Activated CD8-positive, alpha-beta T cell treated with anti-CD3 and anti-CD28 coated beads, Interleukin-2, amount 10 ng/mL, durations not matched to agents 7 days and 5 days (primary cell): Measurements from ENCODE around the gene LMO7. TPM values are rescaled to one million over a fixed set of nuclear protein-coding genes. Genes with fewer than 3 reads are reported as not detected.

ENCODE experiments used
- ATAC-seq: fragments of 150-1000 bp; cut with Tn5 transposase; one replicate; pipeline ENCODE4 v1.10.0; 2021; ENCODE audit warnings: moderate library complexity
- CTCF ChIA-PET: fragments of 350-600 bp; sonication (Branson Sonifier 250); formaldehyde crosslinking; loops from one replicate; lab custom pipeline; 2021; ENCODE audit warnings: antibody characterized with exemption; lab: Charles Lee
- POLR2A ChIA-PET: fragments of 350-600 bp; sonication (Branson Sonifier 250); formaldehyde crosslinking; loops from one replicate; lab custom pipeline; 2021; ENCODE audit warnings: antibody characterized with exemption; lab: Charles Lee
- DNase-seq: peaks from one replicate; pipeline ENCODE4 v3.0.0-alpha.2; 2020
- H3K27ac Mint-ChIP-seq: one replicate; pipeline ENCODE4 v1.8.0; 2021; ENCODE audit warnings: mild to moderate bottlenecking, mixed read lengths
- H3K27me3 Mint-ChIP-seq: one replicate; pipeline ENCODE4 v1.8.0; 2021; ENCODE audit warnings: low read depth, mixed read lengths
- H3K36me3 Mint-ChIP-seq: one replicate; pipeline ENCODE4 v1.8.0; 2021; ENCODE audit warnings: low read depth, mixed read lengths
- H3K4me1 Mint-ChIP-seq: one replicate; pipeline ENCODE4 v1.8.0; 2021; ENCODE audit warnings: low read depth, mixed read lengths
- H3K4me3 Mint-ChIP-seq: one replicate; pipeline ENCODE4 v1.8.0; 2021; ENCODE audit warnings: mild to moderate bottlenecking, mixed read lengths
- H3K9me3 Mint-ChIP-seq: one replicate; pipeline ENCODE4 v1.8.0; 2022; ENCODE audit warnings: mixed read lengths; ENCODE audit not compliant: insufficient read depth
- total RNA-seq, 2 experiments: library from RNA; stranded (reverse); gene quantifications; one replicate each; pipeline ENCODE4 v1.2.3, GENCODE V29; 2021

The LMO7 gene
- total RNA-seq, 2 experiments from 2014 or later = 12.5 to 13.8 TPM

DNA sequence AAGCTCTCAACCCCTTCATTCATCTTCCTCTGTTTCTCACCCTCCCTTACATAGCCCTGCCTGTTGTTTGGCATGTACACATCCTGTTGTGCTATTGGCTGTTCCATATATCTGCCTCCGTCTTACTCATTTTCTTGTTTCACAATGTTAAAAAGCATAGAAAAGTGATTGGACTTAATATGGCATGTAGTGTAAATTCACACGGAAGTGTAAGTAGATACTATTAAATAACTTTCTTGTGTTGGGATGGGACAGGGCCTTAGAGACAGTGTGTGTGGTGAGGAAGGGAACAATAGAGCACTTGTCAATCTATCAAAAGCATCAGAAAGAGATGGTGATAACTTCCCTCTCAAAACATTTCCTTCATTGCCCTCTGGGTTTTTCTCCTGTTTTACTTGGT, 12.3 kb downstream of the LMO7 start:
- no peaks in the 10 kb centered on the region for H3K36me3 Mint-ChIP-seq
- H3K4me3 Mint-ChIP-seq = no peak overlapping the region
- no peaks in the 10 kb centered on the region for H3K27me3 Mint-ChIP-seq
- ATAC-seq (no peak), DNase-seq (no peak)
- no peak overlapping the region for H3K27ac Mint-ChIP-seq
- H3K4me1 Mint-ChIP-seq = no peaks in the 10 kb centered on the region
- CTCF ChIA-PET = interaction anchor here (1.0 kb wide), 1 partner anchor 47 kb away, joined by 4 read pairs; no protein-coding TSS in a partner anchor
- POLR2A ChIA-PET = no interaction called here
- no peaks in the 10 kb centered on the region for H3K9me3 Mint-ChIP-seq

- H3K4me1 Mint-ChIP-seq = no peaks in the 10 kb centered on the region
- H3K9me3 Mint-ChIP-seq = no peaks in the 10 kb centered on the region
- no peaks in the 10 kb centered on the region for H3K36me3 Mint-ChIP-seq
- ChIA-PET POLR2A (no interaction called here), CTCF (interaction anchor here (0.8 to 1.3 kb wide), 2 partner anchors 45 to 226 kb away, joined by 3 read pairs; no protein-coding TSS in a partner anchor)
- no peaks in the 10 kb centered on the region for H3K27me3 Mint-ChIP-seq
- ATAC-seq (no peak), DNase-seq (no peak)
- H3K4me3 Mint-ChIP-seq = no peak overlapping the region
- no peak overlapping the region for H3K27ac Mint-ChIP-seq
These were observed 14.9 kb downstream of the LMO7 start for GRCh38 chr13:75651013-75651412.

DNA sequence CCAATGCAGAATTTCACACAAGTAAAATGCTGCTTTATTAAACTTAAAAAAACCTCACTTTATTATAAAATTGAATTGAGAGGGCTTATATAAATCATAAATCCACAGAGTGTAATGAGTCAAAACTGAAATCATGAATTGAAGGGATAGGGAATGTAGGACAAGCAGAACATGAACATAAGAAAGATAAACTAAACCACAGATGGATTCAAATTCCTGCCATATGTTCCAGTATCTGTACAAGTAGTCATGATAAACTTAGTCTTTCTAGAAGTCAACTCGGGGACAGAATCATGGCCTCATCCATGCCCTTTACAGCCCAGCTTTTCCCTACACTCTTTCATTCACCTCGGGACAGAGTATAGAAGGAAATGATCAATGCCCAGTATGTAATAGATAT, 16.6 kb downstream of the LMO7 start:
- no peaks in the 10 kb centered on the region for H3K4me1 Mint-ChIP-seq
- H3K27me3 Mint-ChIP-seq = no peaks in the 10 kb centered on the region
- CTCF ChIA-PET = no interaction called here
- no peak overlapping the region for H3K27ac Mint-ChIP-seq
- no peaks in the 10 kb centered on the region for H3K36me3 Mint-ChIP-seq
- H3K4me3 Mint-ChIP-seq = no peak overlapping the region
- no peaks in the 10 kb centered on the region for H3K9me3 Mint-ChIP-seq
- ATAC-seq = no peak
- no peak for DNase-seq
- POLR2A ChIA-PET = no interaction called here

DNA sequence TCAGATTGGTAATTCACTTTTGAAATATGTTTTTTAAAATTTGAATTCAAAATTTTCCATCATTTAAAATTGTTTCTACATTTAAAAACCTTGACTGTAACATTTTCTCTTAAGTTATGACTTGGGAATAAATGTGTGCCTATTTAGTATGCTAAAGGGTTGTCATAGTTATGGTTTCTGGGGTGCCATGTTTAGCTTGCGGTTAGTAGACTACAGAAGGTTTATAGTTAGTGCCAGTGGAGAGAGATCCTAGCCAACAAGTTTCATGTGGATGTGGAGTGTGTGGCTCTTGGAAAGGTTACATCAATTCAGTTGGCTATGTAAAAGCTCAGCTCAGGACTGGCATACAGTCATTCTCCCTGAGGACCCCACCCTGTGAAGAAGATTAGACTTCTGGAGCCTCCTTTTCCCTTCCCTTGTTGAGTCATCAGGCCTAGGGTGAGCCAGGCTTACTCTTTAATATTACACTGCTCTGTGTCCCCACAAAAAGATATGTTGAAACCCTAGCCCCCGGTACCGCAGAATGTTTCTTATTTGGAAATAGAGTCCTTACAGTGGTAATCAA, 20.4 kb downstream of the LMO7 start:
- ATAC-seq (no peak), DNase-seq (no peak)
- POLR2A ChIA-PET = no interaction called here
- Mint-ChIP-seq H3K4me1 (no peaks in the 10 kb centered on the region), H3K27me3 (no peaks in the 10 kb centered on the region), H3K9me3 (no peaks in the 10 kb centered on the region), H3K27ac (no peak overlapping the region), H3K36me3 (no peaks in the 10 kb centered on the region), H3K4me3 (no peak overlapping the region)
- CTCF ChIA-PET = no interaction called here

GRCh38 chr13:75657111-75657510, 21.0 kb downstream of the LMO7 start:
- Mint-ChIP-seq H3K4me1 (no peaks in the 10 kb centered on the region), H3K27ac (no peak overlapping the region), H3K36me3 (no peaks in the 10 kb centered on the region), H3K27me3 (no peaks in the 10 kb centered on the region), H3K9me3 (no peaks in the 10 kb centered on the region), H3K4me3 (no peak overlapping the region)
- no peak for DNase-seq
- ChIA-PET CTCF (no interaction called here), POLR2A (no interaction called here)
- ATAC-seq = no peak

GRCh38 chr13:75660694-75661093, 24.6 kb downstream of the LMO7 start:
- Mint-ChIP-seq H3K9me3 (no peaks in the 10 kb centered on the region), H3K27ac (no peak overlapping the region), H3K4me3 (no peak overlapping the region), H3K4me1 (no peaks in the 10 kb centered on the region), H3K27me3 (no peaks in the 10 kb centered on the region), H3K36me3 (no peaks in the 10 kb centered on the region)
- ChIA-PET CTCF (no interaction called here), POLR2A (no interaction called here)
- DNase-seq = no peak
- no peak for ATAC-seq

GRCh38 chr13:75661443-75661842, 25.3 kb downstream of the LMO7 start:
- H3K9me3 Mint-ChIP-seq = no peaks in the 10 kb centered on the region
- no peaks in the 10 kb centered on the region for H3K4me1 Mint-ChIP-seq
- no peak for DNase-seq
- POLR2A ChIA-PET = no interaction called here
- CTCF ChIA-PET = interaction anchor here (1.3 kb wide), 1 partner anchor 11 kb away, joined by 4 read pairs; no protein-coding TSS in a partner anchor
- no peak for ATAC-seq
- H3K27me3 Mint-ChIP-seq = no peaks in the 10 kb centered on the region
- no peak overlapping the region for H3K27ac Mint-ChIP-seq
- no peaks in the 10 kb centered on the region for H3K36me3 Mint-ChIP-seq
- H3K4me3 Mint-ChIP-seq = no peak overlapping the region

- H3K4me3 Mint-ChIP-seq = no peak overlapping the region
- ChIA-PET POLR2A (no interaction called here), CTCF (interaction anchor here (0.9 to 1.4 kb wide), 2 partner anchors 29 to 210 kb away, joined by 3 to 4 read pairs; no protein-coding TSS in a partner anchor)
- H3K36me3 Mint-ChIP-seq = no peaks in the 10 kb centered on the region
- H3K9me3 Mint-ChIP-seq = no peaks in the 10 kb centered on the region
- DNase-seq = no peak
- no peaks in the 10 kb centered on the region for H3K4me1 Mint-ChIP-seq
- no peaks in the 10 kb centered on the region for H3K27me3 Mint-ChIP-seq
- no peak overlapping the region for H3K27ac Mint-ChIP-seq
- ATAC-seq = no peak
These were observed 30.7 kb downstream of the LMO7 start for GRCh38 chr13:75666646-75667351.

- H3K4me3 Mint-ChIP-seq = no peak overlapping the region
- no peak overlapping the region for H3K27ac Mint-ChIP-seq
- H3K9me3 Mint-ChIP-seq = no peaks in the 10 kb centered on the region
- no peaks in the 10 kb centered on the region for H3K36me3 Mint-ChIP-seq
- no peak for DNase-seq
- no peaks in the 10 kb centered on the region for H3K4me1 Mint-ChIP-seq
- no peaks in the 10 kb centered on the region for H3K27me3 Mint-ChIP-seq
- no peak for ATAC-seq
- POLR2A ChIA-PET = no interaction called here
- CTCF ChIA-PET = no interaction called here
These were observed 33.6 kb downstream of the LMO7 start for GRCh38 chr13:75669706-75670105.

GRCh38 chr13:75670496-75670895, 34.4 kb downstream of the LMO7 start:
- no peaks in the 10 kb centered on the region for H3K36me3 Mint-ChIP-seq
- no peak overlapping the region for H3K27ac Mint-ChIP-seq
- CTCF ChIA-PET = interaction anchor here (1.1 kb wide), 1 partner anchor 25 kb away, joined by 4 read pairs; no protein-coding TSS in a partner anchor
- DNase-seq (no peak), ATAC-seq (no peak)
- no peaks in the 10 kb centered on the region for H3K27me3 Mint-ChIP-seq
- H3K4me3 Mint-ChIP-seq = no peak overlapping the region
- POLR2A ChIA-PET = no interaction called here
- H3K9me3 Mint-ChIP-seq = no peaks in the 10 kb centered on the region
- H3K4me1 Mint-ChIP-seq = no peaks in the 10 kb centered on the region

DNA sequence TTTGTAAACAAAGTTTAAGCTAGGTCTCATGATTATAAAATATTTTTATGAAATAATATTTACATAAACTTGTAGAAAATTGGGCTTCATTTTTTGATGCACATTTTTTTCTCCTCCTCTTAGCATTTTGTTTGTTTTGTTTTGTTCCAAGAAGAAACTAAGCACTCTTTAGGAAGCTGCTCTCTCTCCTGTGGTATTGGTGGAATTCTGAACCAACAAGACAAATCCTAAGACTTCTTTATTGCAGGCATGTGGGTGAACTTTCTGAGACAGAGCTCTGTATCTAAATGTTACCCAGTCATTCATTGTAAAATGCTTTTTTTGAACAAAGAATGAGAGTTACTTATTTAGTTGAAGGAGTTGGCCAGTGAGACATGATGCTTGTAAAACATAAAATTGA, 39.3 kb downstream of the LMO7 start:
- no peaks in the 10 kb centered on the region for H3K36me3 Mint-ChIP-seq
- no peaks in the 10 kb centered on the region for H3K27me3 Mint-ChIP-seq
- ChIA-PET CTCF (interaction anchor here (0.7 to 2.5 kb wide), 6 partner anchors 8 to 799 kb away, joined by 3 to 8 read pairs (median 4); no protein-coding TSS in a partner anchor), POLR2A (no interaction called here)
- H3K4me1 Mint-ChIP-seq = no peaks in the 10 kb centered on the region
- H3K27ac Mint-ChIP-seq = no peak overlapping the region
- DNase-seq (no peak), ATAC-seq (no peak)
- H3K4me3 Mint-ChIP-seq = no peak overlapping the region
- H3K9me3 Mint-ChIP-seq = no peaks in the 10 kb centered on the region

- POLR2A ChIA-PET = no interaction called here
- no peak overlapping the region for H3K27ac Mint-ChIP-seq
These were observed 43.3 kb downstream of the LMO7 start for GRCh38 chr13:75679459-75679858.

More at GRCh38 chr13:75679459-75679858, 43.3 kb downstream of the LMO7 start:
- Mint-ChIP-seq H3K9me3 (no peaks in the 10 kb centered on the region), H3K4me3 (no peak overlapping the region), H3K4me1 (no peaks in the 10 kb centered on the region), H3K36me3 (no peaks in the 10 kb centered on the region), H3K27me3 (no peaks in the 10 kb centered on the region)
- DNase-seq (no peak), ATAC-seq (no peak)
- CTCF ChIA-PET = interaction anchor here (1.2 kb wide), 1 partner anchor 16 kb away, joined by 8 read pairs; no protein-coding TSS in a partner anchor
